ENCODE data around the gene CMIP.

The CMIP gene

DNA sequence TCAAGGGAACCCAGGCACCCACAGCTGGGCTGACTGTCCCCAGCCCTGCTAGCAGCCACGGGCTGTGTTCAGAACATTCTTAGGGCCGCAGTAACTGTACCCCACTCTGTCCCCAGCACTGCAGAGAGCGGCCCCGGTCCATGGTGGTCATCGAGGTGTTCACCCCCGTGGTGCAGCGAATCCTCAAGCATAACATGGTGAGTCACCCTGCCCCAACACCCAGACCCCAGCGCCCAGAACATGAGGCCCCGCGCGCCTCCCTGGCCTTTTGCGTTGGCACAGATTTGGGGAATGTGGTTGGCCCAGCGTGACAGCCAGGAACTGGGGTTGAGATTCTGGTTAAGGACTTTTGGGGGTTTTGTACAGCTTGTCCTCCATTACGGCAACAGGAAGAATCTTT, 219.5 kb downstream of the CMIP start:
- no peak for DNase-seq (ENCODE audit: low read depth)

DNA sequence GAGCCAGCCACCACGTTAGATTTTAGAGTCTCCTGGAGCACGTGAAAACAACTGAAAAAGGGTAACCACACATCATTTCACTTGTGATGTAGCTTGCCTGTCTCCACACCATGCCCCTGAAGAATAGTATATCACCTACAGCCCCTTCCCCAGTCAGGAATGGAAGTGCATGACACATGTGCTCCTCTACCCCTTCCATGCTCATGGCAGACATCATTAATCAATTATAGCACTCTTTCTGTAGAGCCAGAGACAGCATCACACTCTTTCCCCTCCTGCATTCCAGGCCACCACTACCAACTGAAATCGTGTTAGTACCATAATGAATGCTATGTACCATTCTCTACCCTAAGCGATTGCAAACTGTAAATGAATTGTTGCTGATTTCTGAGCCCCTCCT, 221.0 kb downstream of the CMIP start:
- no peak for DNase-seq (ENCODE audit: low read depth)

DNA sequence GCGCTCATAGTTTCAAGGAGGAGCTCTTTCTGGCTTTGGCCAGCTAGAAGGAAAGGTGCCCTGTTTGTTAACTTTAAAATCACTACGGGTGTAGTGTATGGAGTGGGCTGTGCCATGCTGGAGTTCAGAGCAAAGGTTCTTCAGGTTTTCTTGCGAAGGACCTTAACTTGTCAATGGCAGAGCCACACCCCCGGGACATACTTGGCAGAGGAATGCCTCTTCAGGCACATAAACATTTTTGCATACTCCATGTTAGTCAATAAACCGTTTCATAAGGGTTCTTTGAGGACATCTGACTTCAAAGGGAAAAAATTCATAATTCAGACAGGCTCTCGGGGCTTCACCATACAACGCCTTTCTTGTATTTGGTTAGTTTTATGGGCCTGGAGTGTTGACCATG, 221.5 kb downstream of the CMIP start:
- no peak for DNase-seq (ENCODE audit: low read depth)

DNA sequence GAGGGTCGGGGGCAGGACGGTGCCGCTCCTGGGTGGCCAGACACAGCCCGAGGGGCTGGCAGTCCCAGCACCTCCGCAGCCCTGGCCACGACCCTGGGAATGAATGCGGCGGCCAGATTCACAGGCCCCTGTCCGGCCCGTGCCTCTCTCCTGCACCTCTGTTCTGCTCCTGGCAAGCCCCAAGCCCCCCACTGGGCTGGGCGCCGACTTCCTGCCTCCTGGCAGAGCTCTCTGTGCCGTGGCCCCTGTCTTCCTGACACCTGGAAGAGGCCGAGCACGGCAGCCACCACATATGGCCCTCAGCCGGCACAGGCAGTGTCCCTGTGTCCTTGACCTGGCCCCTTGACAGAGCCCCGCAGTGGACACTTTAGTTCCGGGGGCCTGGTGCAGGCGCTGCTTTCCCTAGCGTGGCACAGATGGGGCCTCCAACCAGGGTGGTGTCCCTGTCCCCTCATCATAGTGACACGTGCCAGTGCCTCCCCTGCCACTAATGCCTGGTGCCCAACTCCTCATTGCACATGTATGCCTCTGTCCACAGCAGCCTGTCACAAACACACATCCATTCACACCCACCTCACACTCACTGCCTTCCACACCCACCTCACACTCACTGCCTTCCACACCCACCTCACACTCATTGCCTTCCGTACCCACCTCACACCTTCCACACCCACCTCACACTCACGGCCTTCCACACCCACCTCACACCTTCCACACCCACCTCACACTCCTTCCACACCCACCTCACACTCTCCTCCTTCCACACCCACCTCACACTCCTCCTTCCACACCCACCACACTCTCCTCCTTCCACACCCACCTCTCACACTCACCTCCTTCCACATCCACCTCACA, 223.9 kb downstream of the CMIP start:
- no peak for DNase-seq (ENCODE audit: low read depth)

DNA sequence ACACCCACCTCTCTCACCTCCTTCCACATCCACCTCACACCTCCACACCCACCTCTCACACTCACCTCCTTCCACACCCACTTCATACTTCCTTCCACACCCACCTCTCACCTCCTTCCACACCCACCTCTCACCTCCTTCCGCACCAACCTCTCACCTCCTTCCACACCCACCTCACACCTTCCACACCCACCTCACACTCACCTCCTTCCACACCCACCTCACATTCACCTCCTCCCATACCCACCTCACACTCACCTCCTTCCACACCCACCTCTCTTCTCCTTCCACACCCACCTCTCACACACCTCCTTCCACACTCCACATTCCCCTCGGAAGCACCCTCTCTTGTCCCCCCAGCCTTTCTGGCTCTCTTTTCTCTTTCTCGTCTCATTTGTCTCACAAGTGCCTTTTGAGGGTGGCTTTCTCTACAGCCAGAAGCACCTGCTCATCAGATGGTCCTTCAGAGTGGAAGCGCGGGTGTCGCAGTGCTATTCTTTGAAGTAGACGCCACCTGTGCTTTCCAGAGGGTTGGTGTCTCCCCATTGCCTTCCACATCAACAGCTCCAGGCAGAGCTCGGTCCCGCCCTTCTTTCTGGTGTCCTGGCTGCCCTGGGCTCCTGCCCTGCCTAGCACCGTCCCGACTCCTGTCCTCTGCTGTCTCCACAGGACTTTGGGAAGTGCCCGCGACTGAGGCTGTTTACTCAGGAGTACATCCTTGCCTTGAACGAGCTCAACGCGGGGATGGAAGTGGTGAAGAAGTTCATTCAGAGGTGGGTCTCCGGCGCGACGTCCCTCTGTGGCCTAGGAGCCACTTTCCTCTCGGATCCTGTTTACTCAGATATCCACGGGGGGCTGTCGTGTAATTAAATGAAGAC, 225.1 kb downstream of the CMIP start:
- no peak for DNase-seq (ENCODE audit: low read depth)

DNA sequence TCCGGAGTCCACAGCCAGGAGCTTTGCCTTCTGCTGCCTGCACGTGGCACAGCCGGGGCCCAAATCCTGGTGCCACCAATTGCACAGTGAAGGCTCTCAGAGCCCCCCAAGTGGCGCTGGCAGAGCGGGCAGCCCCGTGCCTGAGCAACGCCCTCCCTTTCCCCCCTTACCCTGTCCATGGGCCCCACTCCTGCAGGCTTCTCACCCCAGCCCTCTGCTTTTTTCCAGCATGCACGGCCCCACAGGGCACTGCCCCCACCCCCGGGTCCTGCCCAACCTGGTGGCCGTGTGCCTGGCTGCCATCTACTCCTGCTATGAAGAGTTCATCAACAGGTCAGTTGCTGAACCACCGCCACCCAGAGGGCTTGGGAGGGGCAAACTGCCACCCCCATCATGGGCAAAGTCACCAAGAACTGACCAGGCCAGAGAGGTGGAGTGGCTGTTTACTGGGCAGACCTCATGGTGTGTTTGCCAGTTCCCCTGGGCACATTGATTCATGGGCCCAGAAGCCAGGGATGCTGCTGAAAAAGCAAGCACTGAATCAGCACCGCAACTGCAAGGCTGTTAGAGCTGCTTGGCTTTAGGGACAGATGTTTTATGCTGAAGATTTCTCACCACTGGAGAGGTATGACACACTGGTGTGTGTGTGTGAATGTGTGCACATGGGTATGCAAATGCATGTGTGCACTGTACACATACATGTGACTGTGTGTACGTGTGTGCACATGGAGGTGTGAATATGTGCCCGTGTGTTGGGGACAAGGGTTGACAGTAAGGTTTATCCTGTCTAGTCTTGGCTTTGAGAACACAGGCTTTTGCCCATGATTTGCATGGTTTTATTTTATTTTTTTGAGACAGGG, 227.4 kb downstream of the CMIP start:
- no peak for DNase-seq (ENCODE audit: low read depth)

DNA sequence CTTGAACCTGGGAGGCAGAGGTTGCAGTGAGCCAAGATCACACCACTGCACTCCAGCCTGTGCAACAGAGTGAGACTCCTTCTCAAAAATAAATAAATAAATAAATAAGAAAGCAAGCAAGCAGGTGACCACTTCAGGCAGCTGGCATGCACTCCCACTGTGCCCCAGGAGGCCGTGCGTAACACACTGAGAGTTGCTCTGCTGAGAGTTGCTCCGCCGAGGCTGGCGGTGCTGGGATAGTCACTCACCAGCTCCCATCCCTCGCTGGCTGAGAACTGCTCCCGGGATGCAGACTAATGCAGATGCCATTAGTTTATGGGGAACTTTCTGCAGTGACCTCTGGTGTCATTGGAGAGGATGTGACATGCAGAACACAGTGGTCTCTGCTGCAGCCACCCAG, 228.8 kb downstream of the CMIP start:
- no peak for DNase-seq (ENCODE audit: low read depth)

DNA sequence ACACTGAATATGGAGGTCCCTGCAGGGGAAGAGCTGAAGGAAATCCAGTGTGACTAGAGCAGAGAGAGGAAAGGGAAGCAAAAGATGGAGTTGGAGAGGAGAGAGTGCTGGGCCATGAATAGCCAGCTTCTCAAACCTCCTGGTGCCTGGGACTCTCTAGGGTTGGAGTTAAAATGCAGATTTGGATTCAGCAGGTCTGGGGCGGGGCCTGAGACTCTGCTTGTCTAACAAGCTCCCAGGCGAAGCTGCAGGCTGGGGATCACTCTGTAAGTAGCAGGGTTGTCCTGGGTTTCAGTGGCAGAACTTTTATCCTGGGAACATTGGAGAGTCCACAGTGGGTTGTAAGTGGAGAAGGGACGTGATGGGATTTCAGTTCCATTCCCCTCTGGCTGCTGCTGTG, 231.1 kb downstream of the CMIP start:
- no peak for DNase-seq (ENCODE audit: low read depth)

DNA sequence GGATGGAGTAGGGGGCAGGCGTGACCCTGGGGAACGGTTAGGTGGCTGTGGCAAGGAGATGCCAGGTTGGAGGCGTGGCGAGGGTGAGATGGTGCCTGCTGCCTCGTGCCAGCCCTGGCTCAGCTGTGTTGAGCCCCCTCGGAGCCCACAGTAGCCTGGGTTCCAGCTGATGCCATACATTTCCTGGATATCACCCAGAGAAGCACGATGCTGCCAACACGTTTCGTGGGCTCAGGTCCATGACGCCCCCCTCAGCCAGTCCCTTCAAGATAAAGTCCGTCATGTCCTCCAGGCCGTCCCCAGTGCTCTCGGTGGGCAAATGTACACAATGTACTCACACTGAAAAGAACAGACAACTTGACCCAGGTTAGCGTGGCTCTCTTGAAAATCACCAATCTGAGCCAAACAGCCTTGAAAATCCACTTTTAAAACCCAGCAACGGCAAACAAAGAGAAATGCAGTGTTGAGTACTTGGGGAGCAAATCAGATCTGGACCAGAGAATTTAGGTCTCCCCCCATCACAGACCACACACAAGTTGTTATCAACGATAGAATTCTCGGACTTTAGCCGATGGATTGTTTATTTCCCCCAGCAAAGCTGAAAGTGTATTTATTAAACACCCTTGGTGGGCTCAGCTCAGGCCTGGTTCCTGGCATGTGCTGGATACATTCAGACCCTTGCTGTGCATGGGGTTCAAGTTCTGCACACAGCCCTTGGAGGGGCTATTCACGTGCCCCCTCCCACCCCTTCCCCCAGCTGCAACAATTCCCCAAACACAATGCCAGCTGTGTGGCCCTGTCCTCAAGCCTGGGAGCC, 231.7 kb downstream of the CMIP start:
- no peak for DNase-seq (ENCODE audit: low read depth)

DNA sequence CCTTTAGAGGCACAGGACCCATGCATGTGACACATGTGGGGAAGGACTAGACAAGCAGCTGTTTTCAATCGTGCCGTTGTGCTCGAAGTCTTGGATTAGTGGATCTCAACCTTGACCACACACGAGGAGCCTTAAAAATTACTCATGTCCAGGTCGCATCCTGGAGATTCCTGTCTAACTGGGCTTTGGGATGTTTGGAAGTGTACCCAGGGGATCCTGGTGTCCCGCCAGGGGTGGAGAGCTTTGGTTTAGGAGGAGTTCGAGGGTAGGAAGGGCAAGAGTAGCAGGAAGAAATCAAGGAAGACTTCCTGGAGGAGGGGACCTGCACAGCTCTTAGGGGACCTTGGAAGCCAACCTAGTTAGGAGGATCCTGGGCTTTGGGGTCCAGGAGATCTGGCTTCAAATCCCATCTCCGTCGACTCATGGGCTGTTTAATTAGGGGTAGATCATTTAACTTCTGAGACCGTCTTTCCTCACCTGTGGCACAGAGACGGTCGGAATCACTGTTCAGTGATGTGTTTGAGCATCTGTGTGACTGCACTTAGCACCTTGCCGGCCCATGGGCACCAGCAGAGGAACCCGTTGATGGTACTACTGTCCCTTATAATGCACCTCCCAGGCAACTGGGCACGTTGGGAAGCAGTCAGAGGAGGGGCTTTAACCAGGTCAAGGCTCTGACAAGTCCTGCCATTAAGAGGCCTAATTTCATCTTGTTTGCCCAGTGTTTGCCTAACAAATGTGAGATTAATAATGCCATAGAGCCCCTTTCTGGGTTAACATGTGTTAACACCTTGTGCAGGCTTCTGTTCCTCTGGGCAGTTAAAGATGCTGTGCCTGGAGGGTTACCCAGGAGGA, 232.5 kb downstream of the CMIP start:
- no peak for DNase-seq (ENCODE audit: low read depth)

DNA sequence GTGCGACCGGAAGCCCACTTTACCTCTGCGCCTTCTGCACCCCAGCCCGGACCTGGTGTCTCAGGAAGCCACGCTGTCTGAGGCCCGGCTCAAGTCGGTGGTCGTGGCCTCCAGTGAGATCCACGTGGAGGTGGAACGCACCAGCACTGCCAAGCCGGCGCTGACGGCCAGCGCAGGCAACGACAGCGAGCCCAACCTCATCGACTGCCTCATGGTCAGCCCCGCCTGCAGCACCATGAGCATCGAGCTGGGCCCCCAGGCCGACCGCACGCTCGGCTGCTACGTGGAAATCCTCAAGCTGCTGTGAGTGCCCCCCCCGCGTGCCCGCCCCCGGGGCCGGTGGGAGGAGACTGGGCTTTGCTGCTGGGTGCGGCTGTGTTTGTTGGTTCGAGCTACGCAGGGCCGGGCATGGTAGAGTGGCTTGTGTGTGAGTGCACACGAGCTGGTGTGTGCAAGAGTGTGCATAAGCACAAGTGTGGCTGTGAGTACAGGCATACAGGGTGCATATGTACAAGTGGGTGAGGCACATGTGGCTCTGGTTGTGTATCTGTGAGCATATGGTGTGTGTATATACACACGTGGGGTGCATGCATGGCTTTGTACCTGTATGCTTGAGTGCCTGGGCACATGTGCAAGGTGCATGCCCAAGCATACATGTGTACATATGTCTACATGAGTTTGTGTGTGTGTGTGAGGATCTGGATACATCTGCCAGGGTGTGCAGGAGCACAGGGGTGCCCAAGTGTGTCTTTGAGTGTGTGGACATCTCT, 233.9 kb downstream of the CMIP start:
- no peak for DNase-seq (ENCODE audit: low read depth)

DNA sequence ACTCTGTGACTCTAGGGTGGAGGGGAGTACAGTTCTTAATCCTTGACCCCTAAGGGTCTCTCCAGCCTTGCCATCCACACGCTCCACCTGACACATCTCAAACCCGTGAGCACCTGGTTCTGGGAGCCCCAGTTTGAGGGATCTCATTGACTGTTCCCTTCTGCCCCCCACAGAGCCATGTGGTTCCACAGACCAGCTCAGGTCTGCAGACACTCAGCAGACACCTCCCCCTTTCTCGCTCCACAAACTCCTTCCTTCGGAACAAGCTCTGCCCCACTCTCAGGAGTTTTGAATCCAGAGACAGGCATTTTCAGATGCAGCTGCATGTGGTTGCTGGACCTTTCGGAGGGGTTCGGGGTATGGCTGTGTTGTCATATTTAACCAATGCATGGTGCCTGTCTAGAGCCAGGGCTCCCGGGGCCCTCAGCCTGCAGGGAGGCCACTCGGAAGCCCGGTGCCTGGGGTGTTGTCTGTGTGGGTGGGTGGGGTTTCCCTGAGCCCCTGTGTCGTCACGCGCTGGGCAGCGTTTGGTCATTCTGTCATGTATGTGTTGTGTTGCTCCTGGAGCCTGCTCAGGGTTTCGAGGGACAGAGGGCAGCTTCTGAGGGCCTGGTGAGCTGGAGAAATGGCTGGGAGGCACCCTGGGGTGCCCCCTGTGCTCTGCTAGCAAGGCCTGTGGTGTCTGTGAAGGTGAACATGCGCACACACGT, 235.3 kb downstream of the CMIP start:
- no peak for DNase-seq (ENCODE audit: low read depth)

DNA sequence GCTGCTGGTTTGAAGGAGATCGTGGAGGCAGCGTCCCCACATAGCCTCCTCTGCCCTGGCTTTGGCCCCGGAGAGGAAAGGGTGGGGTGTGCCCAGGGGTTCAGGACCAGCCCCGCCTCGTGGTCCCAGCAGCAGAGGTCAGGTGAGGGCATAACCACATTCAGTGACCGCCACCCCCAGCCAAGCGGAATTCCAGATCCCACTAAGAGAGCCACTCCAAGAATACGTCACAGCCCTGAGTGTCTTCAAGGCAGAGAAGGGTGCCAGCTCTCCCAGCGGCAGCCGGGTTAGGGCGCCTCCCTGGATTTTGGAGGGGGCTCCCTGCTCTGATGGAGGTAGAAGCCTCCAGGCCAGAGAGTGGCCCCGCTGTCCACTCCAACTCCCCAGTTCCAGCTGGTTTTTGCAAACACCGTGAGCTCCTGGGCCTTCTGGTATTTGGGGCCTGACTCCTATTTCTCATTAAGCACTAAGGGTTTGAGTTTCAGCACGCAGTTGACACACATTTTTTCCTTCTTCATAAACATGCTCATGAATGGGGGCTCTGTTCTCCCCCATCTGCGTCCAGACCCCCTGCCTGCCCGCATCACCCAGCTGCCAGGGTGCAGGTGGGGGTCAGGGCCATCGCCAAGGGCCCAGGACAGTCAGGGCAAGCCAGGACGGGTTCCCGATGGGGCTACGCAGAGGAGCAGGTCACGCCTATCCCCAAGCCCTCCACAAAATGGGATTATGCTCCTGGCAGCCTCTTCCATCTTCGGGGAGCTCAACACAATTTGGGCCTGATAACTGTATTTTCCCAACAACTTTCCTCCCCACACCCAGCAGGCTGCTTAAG, 236.1 kb downstream of the CMIP start:
- DNase-seq (ENCODE audit: low read depth), result no peak

DNA sequence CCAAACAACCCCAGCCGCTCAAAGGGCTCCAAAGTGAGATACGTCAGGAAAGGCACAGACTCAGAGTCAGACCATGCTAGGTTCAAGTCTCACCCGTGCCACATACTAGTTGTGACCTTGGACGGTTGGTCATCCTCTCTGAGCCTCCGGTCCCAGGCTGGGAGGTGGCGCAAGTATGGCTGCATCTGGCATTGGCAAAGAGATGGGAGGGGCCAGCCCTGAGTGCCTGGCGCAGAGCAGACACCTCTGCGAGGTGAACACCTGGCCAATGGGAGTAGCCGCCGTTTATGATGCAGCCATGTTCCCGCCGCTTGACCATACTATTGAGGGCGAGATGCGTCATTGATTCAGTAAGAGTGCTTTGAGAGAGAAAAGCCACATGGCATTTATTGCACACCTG, 236.7 kb downstream of the CMIP start:
- no peak for DNase-seq (ENCODE audit: low read depth)

DNA sequence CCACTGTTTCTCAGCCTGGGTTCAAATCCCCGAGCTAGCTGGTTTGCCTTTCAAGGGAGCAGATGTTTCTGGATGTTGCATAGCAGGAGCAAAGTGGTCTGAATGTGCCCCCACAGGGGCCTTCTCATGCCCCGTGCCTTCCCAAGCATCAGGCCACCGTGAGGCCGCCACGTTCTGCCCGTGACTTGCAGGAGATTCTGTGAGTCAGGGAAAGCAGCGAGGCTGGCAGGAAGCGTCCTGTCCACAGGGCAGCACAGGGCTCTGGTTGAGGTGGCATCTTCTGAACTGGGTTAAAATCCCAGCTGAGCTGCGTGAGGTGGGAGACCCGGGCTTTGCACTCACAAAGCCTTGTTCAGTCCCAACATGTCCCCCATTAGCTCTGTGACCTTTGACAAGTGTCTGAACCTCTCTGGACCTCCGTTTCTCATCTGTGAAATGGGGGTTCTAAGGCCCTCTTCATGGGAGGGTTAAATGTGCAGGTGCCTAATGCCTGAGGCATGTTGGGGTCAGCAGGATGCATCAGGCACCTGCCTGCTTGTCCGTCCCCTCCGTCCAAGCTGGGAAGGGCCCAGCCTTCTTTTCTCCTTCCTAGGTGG, 239.7 kb downstream of the CMIP start:
- DNase-seq (ENCODE audit: low read depth), result no peak

DNA sequence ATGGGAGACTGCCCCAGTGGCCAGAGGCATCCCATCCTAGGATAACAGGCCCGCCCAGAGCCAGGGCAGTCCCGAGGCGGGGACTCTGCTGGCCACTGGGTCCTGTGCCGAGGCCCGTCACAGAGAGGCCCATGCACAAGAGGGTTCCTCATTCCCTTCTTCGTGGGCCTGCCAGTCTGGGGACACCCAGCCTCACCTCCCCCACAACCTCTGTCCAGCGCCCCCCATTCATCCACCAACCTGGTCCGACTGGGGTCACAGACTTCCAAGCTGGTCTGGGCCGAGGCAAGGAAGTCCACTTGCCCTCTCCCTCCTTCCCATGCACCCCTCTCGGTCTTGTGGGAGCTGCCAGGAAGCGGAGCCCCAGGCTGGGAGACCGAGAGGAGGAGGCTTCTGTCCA, 240.3 kb downstream of the CMIP start:
- no peak for DNase-seq (ENCODE audit: low read depth)

DNA sequence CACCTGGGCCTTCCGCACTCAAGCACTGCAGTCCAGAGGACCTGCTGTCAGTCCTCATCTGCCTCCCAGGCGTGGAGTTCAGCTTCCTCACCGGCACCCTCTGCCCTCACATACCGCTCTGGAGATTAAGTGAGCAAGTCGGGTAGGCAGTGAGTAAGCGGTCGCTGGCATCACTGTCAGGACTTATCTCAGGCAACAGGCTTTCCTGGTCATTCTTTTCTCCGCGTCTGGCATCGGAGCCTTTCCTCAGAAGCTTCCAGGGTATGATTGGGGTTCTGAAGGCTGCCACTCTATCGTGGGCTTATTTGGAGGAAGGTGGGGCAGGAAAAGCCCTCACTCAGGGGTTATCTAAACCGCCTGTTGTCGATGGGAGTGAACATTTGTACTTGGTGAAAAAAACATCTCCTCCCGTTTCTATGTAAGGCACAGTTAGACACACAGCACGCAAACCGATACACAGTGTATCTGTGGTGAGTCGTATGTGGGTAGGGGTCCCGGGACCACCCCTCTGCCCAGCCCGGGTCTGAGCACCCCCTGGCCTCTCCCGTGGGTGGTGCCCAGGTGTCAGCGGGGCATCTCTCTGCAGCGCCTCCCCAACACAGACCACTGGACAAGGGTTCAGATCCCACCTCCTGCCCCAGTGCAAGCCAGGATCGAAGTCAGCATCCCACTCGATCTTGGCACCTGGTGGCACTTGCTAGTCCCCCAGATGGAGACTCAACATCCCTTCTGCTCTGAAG, 242.0 kb downstream of the CMIP start:
- DNase-seq (ENCODE audit: low read depth), result no peak
